ENCODE results near the gene SIRT7. TPM values are rescaled to one million over a fixed set of nuclear protein-coding genes. Genes with fewer than 3 reads are reported as not detected.

Gene SIRT7
- polyA plus RNA-seq, 1 donor from 2014 or later = 44.5 TPM

- Histone ChIP-seq H4K20me1 (ENCODE audit: insufficient read depth) (no peaks in the 10 kb centered on the region), H3F3A (ENCODE audit: insufficient read depth, low read length, poor library complexity, severe bottlenecking) (no peaks in the 10 kb centered on the region), H3K9ac (ENCODE audit: low read length) (no peak overlapping the region), H3K9me3 (ENCODE audit: low read length) (no peaks in the 10 kb centered on the region), H3K4me2 (ENCODE audit: low read length) (no peak overlapping the region), H3K79me2 (replicated peaks; ENCODE audit: insufficient read depth, low read length) (no peaks in the 10 kb centered on the region), H3K4me3 (ENCODE audit: low read length) (no peak overlapping the region), H3K9me2 (ENCODE audit: insufficient read depth, low read length) (no peaks in the 10 kb centered on the region), H3K27me3 (ENCODE audit: insufficient read depth, low read depth, low read length) (peaks cover 56% of the 10 kb centered on the region), H3K36me3 (ENCODE audit: insufficient read depth, low read length) (no peaks in the 10 kb centered on the region), H2AFZ (ENCODE audit: low read depth, low read length) (no peak overlapping the region), H3K27ac (ENCODE audit: low read length) (no peak overlapping the region)
- TF ChIP-seq, protein P1, sequence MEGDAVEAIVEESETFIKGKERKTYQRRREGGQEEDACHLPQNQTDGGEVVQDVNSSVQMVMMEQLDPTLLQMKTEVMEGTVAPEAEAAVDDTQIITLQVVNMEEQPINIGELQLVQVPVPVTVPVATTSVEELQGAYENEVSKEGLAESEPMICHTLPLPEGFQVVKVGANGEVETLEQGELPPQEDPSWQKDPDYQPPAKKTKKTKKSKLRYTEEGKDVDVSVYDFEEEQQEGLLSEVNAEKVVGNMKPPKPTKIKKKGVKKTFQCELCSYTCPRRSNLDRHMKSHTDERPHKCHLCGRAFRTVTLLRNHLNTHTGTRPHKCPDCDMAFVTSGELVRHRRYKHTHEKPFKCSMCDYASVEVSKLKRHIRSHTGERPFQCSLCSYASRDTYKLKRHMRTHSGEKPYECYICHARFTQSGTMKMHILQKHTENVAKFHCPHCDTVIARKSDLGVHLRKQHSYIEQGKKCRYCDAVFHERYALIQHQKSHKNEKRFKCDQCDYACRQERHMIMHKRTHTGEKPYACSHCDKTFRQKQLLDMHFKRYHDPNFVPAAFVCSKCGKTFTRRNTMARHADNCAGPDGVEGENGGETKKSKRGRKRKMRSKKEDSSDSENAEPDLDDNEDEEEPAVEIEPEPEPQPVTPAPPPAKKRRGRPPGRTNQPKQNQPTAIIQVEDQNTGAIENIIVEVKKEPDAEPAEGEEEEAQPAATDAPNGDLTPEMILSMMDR (IDR thresholded peaks at IDR 0.05; ENCODE audit: poor library complexity, severe bottlenecking) = no peak
- TF ChIP-seq EZH2 (IDR thresholded peaks at IDR 0.05; ENCODE audit: borderline replicate concordance, insufficient read depth, low read length, poor library complexity, severe bottlenecking) (no peak), MXI1 (conservative IDR thresholded peaks at IDR 0.05; ENCODE audit: poor library complexity, severe bottlenecking) (no peak), TAF1 (IDR thresholded peaks at IDR 0.05; ENCODE audit: low read depth) (no peak), POLR2AphosphoS5 (IDR thresholded peaks at IDR 0.05) (no peak), REST (IDR thresholded peaks at IDR 0.05; ENCODE audit: borderline replicate concordance) (no peak), SMC3 (conservative IDR thresholded peaks at IDR 0.05; ENCODE audit: poor library complexity) (no peak), RAD21 (conservative IDR thresholded peaks at IDR 0.05) (no peak), EP300 (conservative IDR thresholded peaks at IDR 0.05; ENCODE audit: poor library complexity, severe bottlenecking) (no peak)
Measured at GRCh38 chr17:81958633-81959342, 40.8 kb upstream of the SIRT7 start.

DNA sequence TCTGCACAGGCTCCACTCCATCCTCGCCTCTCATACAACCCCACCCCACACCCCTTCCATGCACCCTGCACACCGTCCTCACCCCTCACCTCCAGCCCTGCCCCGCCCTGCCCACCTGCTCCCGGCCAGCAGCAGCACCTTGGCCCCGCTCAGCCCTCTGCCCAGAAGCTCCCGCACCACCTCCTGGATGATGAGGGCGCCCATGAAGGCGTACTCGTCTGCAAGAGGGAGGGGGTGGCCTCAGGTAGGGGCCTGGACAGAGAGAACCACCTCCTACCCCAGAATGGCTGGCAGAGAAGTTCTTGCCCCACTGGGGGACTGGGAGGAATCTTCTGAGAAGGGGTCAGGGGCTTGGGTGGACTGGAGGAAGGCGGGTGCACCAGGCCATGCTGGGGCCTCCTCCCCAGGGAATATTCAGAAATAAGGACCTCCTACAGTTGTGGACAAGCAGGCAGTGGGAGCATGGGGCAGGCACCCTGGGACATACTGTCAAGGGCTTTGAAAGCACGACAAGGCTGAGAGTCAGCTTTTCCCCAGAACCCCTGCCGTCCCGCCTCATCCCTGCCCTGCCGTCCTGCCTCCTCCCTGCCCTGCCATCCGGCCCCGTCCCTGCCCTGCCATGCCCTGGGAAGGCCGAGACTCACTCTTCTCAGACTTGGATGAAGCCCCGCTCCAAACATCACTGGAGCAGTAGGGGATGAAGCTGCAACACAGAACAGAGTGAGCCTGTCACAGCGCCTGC is 39.9 kb upstream of the SIRT7 start:
- Histone ChIP-seq H3K9me2 (ENCODE audit: insufficient read depth, low read length) (no peaks in the 10 kb centered on the region), H3K4me2 (ENCODE audit: low read length) (no peak overlapping the region), H3K79me2 (replicated peaks; ENCODE audit: insufficient read depth, low read length) (no peaks in the 10 kb centered on the region), H4K20me1 (ENCODE audit: insufficient read depth) (no peaks in the 10 kb centered on the region), H3K27me3 (ENCODE audit: insufficient read depth, low read depth, low read length) (peaks cover 50% of the 10 kb centered on the region), H3K9me3 (ENCODE audit: low read length) (no peaks in the 10 kb centered on the region), H2AFZ (ENCODE audit: low read depth, low read length) (no peak overlapping the region), H3K27ac (ENCODE audit: low read length) (no peak overlapping the region), H3K36me3 (ENCODE audit: insufficient read depth, low read length) (no peaks in the 10 kb centered on the region), H3K4me3 (ENCODE audit: low read length) (no peak overlapping the region), H3K9ac (ENCODE audit: low read length) (no peak overlapping the region), H3F3A (ENCODE audit: insufficient read depth, low read length, poor library complexity, severe bottlenecking) (no peaks in the 10 kb centered on the region)
- TF ChIP-seq, protein P1 (IDR thresholded peaks at IDR 0.05; ENCODE audit: poor library complexity, severe bottlenecking) = no peak
- TF ChIP-seq EP300 (conservative IDR thresholded peaks at IDR 0.05; ENCODE audit: poor library complexity, severe bottlenecking) = no peak
- TF ChIP-seq RAD21 (conservative IDR thresholded peaks at IDR 0.05) = no peak
- TF ChIP-seq SMC3 (conservative IDR thresholded peaks at IDR 0.05; ENCODE audit: poor library complexity) = no peak
- no peak for TF ChIP-seq TAF1 (IDR thresholded peaks at IDR 0.05; ENCODE audit: low read depth)
- no peak for TF ChIP-seq POLR2AphosphoS5 (IDR thresholded peaks at IDR 0.05)
- no peak for TF ChIP-seq MXI1 (conservative IDR thresholded peaks at IDR 0.05; ENCODE audit: poor library complexity, severe bottlenecking)
- no peak for TF ChIP-seq REST (IDR thresholded peaks at IDR 0.05; ENCODE audit: borderline replicate concordance)
